Ascending aorta (tissue), 2 donors: Measurements from ENCODE around the gene FAM124A. TPM values are rescaled to one million over a fixed set of nuclear protein-coding genes. Genes with fewer than 3 reads are reported as not detected.

Source experiments
- DNase-seq, 2 donors: peaks; one replicate each; pipeline ENCODE4 v3.0.0-alpha.2; 2019; ENCODE audit warnings: low spot score in 2 of 2
- H3K27ac ChIP-seq, 2 donors: fragments of 200-600 bp; sonication (generic); one replicate each; pipeline ENCODE4 v1.5.1; 2016 to 2017; ENCODE audit warnings: mild to moderate bottlenecking in 1 of 2
- H3K27me3 ChIP-seq: fragments of 200-600 bp; sonication (generic); one replicate; pipeline ENCODE4 v1.5.1; 2017
- H3K36me3 ChIP-seq, 2 donors: fragments of 200-600 bp; sonication (generic); one replicate each; pipeline ENCODE4 v1.5.1; 2016
- H3K4me1 ChIP-seq, 2 donors: fragments of 200-600 bp; sonication (generic); one replicate each; pipeline ENCODE4 v1.5.1; 2016 to 2017; ENCODE audit warnings: mild to moderate bottlenecking in 1 of 2
- H3K4me3 ChIP-seq, 2 donors: fragments of 200-600 bp; sonication (generic); one replicate each; pipeline ENCODE4 v1.5.1; 2016 to 2017; ENCODE audit warnings: mild to moderate bottlenecking in 1 of 2
- H3K9me3 ChIP-seq, 2 donors: fragments of 200-600 bp; sonication (generic); one replicate each; pipeline ENCODE4 v1.5.1; 2016
- CTCF ChIP-seq, 3 experiments: fragments of 200-600 bp in 2 of 3; fragments of 450-650 bp in 1 of 3; sonication (generic) in 2 of 3; IDR thresholded peaks; one replicate each; pipeline ENCODE4 v1.5.1; 2016 to 2019; ENCODE audit warnings: antibody characterized with exemption in 3 of 3, mild to moderate bottlenecking in 1 of 3, moderate library complexity in 1 of 3
- intact Hi-C: fragments of 100-400 bp; cut with DNase I; formaldehyde crosslinking; loops from one replicate; pipeline ENCODE4 v1.15.1; 2023
- total RNA-seq: library from RNA; depleted of rRNA; stranded (reverse); fragments of >200 nt; gene quantifications from one replicate; pipeline ENCODE4 v1.1.0, GENCODE V29; 2016

FAM124A gene
- total RNA-seq, 1 donor from 2014 or later, result 22.4 TPM

- Histone ChIP-seq H3K27me3 (no peaks in the 10 kb centered on the region), H3K27ac (no peak overlapping the region), H3K4me1 (no peaks in the 10 kb centered on the region), H3K36me3 (no peaks in the 10 kb centered on the region), H3K9me3 (no peaks in the 10 kb centered on the region), H3K4me3 (no peak overlapping the region)
- intact Hi-C loops, result no loop called here
- DNase-seq, result no peak
- TF ChIP-seq CTCF (IDR thresholded peaks at IDR 0.05), result no peak
Measured at GRCh38 chr13:51327961-51328360, 105.8 kb downstream of the FAM124A start.

GRCh38 chr13:51328488-51328887, 106.3 kb downstream of the FAM124A start:
- Histone ChIP-seq H3K9me3 (no peaks in the 10 kb centered on the region), H3K36me3 (no peaks in the 10 kb centered on the region), H3K4me3 (no peak overlapping the region), H3K27me3 (no peaks in the 10 kb centered on the region), H3K27ac (no peak overlapping the region), H3K4me1 (no peaks in the 10 kb centered on the region)
- TF ChIP-seq CTCF (IDR thresholded peaks at IDR 0.05), result no peak
- intact Hi-C loops, result no loop called here
- no peak for DNase-seq

- no peaks in the 10 kb centered on the region for H3K4me1 ChIP-seq
- DNase-seq, result no peak
- H3K4me3 ChIP-seq, result no peak overlapping the region
- no peaks in the 10 kb centered on the region for H3K9me3 ChIP-seq
- intact Hi-C loops, result no loop called here
- no peak overlapping the region for H3K27ac ChIP-seq
- no peaks in the 10 kb centered on the region for H3K36me3 ChIP-seq
- H3K27me3 ChIP-seq, result no peaks in the 10 kb centered on the region
- TF ChIP-seq CTCF (IDR thresholded peaks at IDR 0.05), result no peak
Measured at GRCh38 chr13:51329606-51330005, 107.4 kb downstream of the FAM124A start.

- H3K27ac ChIP-seq, result no peak overlapping the region
- no peak for TF ChIP-seq CTCF (IDR thresholded peaks at IDR 0.05)
Measured at GRCh38 chr13:51330791-51331190, 108.6 kb downstream of the FAM124A start.

DNA sequence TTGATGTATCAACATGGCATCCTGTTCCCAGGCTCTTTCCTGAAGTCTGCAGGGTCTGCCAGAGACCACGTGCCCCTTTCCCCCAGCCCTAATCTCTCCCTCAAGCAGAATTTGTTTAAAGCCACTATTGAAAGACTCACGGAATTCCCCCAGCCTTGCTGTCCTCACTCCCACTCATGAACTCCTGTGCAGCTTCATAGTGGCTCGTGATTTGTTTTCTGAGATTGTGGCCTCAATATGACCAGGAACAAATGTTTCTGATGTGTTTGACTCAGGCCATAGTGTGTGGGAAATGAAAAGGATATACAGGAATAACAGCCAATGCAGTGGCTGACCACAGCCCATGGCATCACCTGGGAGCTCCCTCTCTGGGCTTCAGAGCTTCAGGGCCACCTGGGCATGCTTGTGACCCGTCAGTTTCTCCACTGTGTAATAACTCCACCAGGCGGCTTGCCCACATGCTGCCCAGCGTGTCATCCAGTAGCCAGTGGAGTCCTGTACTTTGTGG, 109.2 kb downstream of the FAM124A start:
- Histone ChIP-seq H3K4me1 (no peaks in the 10 kb centered on the region), H3K9me3 (no peaks in the 10 kb centered on the region), H3K4me3 (no peak overlapping the region), H3K36me3 (no peaks in the 10 kb centered on the region), H3K27me3 (no peaks in the 10 kb centered on the region), H3K27ac (no peak overlapping the region)
- no peak for TF ChIP-seq CTCF (IDR thresholded peaks at IDR 0.05)
- DNase-seq, result no peak
- intact Hi-C loops, result no loop called here

More at GRCh38 chr13:51330791-51331190, 108.6 kb downstream of the FAM124A start:
- no peak for DNase-seq
- Histone ChIP-seq H3K4me3 (no peak overlapping the region), H3K27me3 (no peaks in the 10 kb centered on the region), H3K4me1 (no peaks in the 10 kb centered on the region), H3K9me3 (no peaks in the 10 kb centered on the region), H3K36me3 (no peaks in the 10 kb centered on the region)
- intact Hi-C loops, result no loop called here
